Fibroblast of skin of scalp (primary cell): ENCODE data around the gene CTDP1.
A peak's percentile ranks its signal among the peaks of the same experiment; 100 is the strongest.
"Not testable (repeated sequence)": the region's sequence is repeated elsewhere in the genome, so short reads cannot be mapped to it uniquely, and the experiment has no call there.

Experiments used
- DNase-seq: peaks from one replicate; pipeline ENCODE4 v3.0.0-alpha.2; 2013

CTDP1 gene

GRCh38 chr18:79729611-79730010 lies 50.0 kb downstream of the CTDP1 start:
- DNase-seq, result no peak

DNA sequence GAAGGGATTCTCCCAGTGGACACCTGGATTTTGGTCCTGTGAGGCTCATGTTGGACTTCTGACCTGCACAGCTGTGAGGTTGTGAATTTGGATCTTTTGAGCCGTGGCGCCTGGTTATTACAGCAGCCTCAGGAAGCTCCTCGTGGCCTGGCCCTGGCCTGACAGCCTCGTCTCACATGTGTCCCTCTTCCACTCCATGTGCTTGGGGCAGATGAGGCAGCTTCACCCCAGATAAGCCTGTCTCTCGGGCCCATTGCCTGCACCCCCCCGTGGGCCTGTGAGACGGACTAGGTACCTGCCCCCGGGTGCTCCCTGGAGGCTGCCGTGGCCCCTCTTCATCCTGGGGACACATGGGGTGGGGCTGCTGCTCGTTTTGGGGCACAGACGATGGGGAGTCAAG lies 51.2 kb downstream of the CTDP1 start:
- no peak for DNase-seq

DNA sequence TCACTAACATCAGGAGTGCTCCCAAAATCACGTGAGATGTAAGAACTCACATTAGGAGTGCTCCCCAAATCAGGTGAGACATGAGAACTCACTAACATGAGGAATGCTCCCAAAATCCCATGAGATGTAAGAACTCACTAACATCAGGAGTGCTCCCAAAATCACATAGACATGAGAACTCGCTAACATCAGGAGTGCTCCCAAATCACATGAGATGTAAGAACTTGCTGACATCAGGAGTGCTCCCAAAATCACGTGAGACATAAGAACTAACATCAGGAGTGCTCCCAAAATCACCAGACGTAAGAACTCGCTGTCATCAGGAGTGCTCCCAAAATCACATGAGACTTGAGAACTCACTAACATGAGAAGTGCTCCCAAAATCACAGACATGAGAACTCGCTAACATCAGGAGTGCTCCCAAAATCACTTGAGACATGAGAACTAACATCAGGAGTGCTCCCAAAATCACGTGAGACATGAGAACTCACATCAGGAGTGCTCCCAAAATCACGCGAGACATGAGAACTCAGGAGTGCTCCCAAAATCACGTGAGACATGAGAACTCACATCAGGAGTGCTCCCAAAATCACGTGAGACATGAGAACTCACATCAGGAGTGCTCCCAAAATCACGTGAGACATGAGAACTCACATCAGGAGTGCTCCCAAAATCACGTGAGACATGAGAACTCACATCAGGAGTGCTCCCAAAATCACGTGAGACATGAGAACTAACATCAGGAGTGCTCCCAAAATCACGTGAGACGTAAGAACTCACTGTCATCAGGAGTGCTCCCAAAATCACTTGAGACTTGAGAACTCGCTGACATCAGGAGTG lies 52.5 kb downstream of the CTDP1 start:
- DNase-seq, result peak; percentile 3

GRCh38 chr18:79732721-79733025 lies 53.1 kb downstream of the CTDP1 start:
- no peak for DNase-seq

GRCh38 chr18:79733135-79733701 lies 53.6 kb downstream of the CTDP1 start:
- no peak for DNase-seq

- DNase-seq, result no peak
Measured at GRCh38 chr18:79733986-79734770, 54.6 kb downstream of the CTDP1 start.

- DNase-seq, result no peak
Measured at GRCh38 chr18:79735071-79735980, 55.7 kb downstream of the CTDP1 start.

DNA sequence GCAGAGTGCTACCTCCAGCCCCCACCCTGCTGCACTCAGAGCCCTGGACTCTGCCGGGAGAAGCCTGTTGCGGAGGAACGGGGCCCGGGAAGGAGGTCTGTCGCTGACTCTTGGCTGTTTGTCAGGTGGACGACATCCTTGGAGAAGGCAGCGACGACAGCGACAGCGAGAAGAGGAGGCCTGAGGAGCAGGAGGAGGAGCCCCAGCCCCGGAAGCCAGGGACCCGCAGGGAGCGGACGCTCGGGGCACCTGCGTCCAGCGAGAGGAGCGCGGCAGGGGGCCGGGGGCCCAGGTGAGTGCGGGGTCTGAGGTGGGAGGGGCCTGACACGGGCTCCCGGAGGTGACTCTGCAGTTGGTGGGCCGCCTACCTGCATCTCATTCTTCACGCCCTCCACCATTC lies 56.6 kb downstream of the CTDP1 start:
- no peak for DNase-seq

GRCh38 chr18:79736846-79737245 lies 57.2 kb downstream of the CTDP1 start:
- DNase-seq, result no peak

DNA sequence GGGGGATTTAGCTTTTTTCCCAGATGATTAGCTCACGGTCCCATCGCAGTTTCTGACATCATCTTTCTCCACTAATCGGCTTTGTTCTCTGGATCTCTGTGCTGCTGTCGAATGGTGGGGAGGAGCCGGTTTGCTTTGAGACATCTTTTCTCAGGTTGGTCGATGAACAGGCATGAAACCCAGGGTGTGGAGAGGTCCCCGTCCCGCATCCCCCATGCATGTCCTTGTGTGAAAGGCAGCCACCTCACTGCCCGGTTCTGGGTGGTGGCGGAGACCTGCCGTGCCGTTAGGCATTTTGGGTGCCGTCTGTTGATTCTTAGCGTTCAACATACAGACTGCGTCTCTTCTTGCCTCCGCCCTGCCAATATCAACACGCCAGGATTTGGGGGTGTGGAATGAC lies 57.8 kb downstream of the CTDP1 start:
- DNase-seq, result no peak

GRCh38 chr18:79738041-79738461 lies 58.4 kb downstream of the CTDP1 start:
- DNase-seq, result no peak

- no peak for DNase-seq
Measured at GRCh38 chr18:79738581-79739439, 59.2 kb downstream of the CTDP1 start.

DNA sequence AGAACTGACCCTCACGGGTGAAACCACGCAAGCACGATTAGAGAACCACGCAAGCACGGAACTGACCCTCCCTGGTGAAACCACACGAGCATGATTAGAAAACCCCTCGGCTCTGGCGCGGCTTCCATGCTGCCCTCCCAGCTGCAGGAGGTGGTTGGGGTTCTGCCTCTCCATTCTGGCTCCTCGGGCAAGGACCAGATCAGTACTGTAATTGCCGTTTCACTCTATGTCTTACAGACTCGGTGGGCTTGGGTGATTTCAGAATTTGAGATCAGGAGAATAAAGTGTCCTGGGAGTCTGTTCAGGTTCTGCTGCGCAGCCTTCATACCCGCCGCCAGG lies 59.8 kb downstream of the CTDP1 start:
- no peak for DNase-seq

DNA sequence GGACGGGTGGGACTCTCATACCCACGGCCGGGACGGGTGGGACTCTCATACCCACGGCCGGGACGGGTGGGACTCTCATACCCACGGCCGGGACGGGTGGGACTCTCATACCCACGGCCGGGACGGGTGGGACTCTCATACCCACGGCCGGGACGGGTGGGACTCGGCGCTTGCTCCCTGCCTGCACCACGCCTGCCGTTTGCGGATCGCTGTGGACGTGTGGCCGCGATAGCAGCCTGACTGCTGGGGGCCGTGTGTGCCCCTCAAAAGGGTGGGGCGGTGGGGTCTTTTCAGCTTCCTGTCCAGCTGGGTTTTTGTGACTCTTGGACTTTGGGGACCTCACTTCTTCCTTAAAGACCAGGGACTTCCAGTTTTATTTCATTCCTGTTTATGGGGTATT lies 60.4 kb downstream of the CTDP1 start:
- not testable (repeated sequence) for DNase-seq

GRCh38 chr18:79740521-79741361 lies 61.1 kb downstream of the CTDP1 start:
- no peak for DNase-seq

GRCh38 chr18:79741362-79741700 lies 61.7 kb downstream of the CTDP1 start:
- DNase-seq, result no peak

DNA sequence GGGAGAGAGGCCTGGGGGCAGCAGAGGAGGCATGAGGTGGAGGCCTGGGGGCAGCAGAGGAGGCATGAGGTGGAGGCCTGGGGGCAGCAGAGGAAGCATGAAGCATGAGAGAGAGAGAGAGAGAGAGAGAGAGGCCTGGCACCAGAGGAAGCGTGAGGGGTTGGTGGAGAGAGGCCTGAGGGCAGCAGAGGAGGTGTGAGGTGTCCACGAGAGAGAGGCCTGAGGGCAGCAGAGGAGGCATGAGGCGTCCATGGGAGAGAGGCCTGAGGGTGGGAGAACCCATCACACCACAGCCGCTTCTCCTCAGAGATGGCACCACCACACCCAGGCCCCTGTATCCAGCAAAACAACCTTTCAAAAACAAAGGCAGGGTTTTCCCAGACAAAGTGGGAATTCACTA lies 62.5 kb downstream of the CTDP1 start:
- DNase-seq, result no peak

DNA sequence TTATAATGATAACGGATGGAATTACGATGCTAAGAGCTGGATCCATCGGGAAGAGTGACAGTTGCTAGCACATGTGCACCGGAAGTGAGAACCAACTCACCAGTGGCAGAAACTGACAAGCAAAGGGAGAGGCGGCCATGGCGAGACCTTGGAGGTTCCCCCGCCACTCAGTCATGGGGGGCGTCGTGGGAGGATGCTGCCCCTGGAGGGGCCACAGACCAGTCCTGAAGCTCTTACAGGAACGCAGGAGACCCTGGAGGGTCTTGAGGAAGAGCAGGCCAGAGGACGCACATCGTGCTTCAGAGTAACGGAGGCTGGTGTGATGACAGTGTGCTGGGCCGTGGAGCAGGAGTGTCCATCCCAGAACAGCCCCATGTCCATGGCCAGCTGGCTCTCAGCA lies 65.0 kb downstream of the CTDP1 start:
- DNase-seq, result no peak

DNA sequence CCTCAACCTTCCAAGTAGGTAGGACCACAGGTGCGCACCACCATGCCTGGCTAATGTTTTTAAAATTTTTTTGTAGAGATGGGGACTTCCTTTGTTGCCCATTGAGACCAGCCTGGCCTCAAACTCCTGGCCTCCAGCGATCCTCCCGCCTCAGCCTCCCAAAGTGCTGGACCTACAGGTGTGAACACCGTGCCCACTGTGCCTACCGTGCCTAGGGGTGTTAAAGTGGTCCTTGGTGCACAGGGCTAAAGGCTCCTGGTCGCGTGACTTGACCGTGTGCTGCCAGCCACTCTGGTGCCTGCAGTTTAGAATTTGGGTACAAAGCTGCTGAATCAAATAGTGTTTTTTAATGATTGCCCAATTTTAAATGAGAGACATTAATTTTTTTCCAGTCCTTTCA lies 67.1 kb downstream of the CTDP1 start:
- DNase-seq, result no peak

DNA sequence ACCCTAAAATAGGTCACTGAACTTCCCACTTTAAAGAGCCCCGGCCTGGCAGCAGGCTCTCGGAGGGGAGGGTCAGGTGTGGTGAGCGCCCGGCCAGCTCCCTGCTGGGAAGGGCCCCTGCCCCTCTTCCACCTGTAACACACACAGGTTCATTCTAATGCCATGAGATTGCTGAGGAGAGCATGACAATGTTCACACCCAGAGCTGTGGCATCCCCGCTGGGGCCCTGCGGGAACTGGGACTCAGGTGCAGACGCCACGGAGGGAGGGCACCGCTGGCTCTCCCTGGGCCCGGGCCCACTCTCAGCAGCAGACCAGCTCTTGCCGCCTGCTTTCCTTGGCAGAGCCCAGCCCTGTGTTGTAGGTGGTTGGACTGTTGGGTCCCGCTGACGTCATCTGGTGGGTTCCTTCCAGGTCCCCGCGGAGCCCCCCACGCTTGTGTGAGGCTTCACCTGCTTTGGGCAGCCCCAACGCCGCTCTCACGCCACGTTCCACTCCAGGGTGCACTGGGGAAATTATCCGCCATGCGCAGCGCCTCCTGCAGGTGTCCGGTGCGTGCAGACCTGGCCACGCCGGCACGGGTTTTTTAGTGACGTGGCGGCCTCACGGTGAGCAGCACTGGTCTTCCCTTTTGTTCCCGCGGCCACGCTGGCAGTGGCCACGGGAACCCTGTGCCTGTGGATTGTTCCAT lies 67.7 kb downstream of the CTDP1 start:
- no peak for DNase-seq
